RWPE1 (cell line): ENCODE measurements around the gene AKT3.

Experiments
- CTCF ChIA-PET: fragments of 350-600 bp; sonication (Branson Sonifier 250); formaldehyde crosslinking; extraction: SDS; loops from one replicate; lab custom pipeline; 2021; lab: Yijun Ruan, JAX
- POLR2A ChIA-PET: fragments of 400-600 bp; formaldehyde crosslinking; extraction: SDS; loops from one replicate; lab custom pipeline; 2020; ENCODE audit warnings: antibody characterized with exemption; ENCODE audit not compliant: low non-redundant PET; lab: Yijun Ruan, JAX
- DNase-seq: peaks from one replicate; pipeline ENCODE4 v3.0.0; 2012; ENCODE audit warnings: low spot score
- H3K27ac ChIP-seq: fragments of 450-650 bp; 2 replicates; pipeline ENCODE4 v1.5.1; 2017
- TF ChIP-seq, protein P1 (sequence below): fragments of 450-650 bp; conservative IDR thresholded peaks from 2 replicates; pipeline ENCODE4 v1.5.1; 2017; ENCODE audit warnings: low read depth, mild to moderate bottlenecking

AKT3 gene

DNA sequence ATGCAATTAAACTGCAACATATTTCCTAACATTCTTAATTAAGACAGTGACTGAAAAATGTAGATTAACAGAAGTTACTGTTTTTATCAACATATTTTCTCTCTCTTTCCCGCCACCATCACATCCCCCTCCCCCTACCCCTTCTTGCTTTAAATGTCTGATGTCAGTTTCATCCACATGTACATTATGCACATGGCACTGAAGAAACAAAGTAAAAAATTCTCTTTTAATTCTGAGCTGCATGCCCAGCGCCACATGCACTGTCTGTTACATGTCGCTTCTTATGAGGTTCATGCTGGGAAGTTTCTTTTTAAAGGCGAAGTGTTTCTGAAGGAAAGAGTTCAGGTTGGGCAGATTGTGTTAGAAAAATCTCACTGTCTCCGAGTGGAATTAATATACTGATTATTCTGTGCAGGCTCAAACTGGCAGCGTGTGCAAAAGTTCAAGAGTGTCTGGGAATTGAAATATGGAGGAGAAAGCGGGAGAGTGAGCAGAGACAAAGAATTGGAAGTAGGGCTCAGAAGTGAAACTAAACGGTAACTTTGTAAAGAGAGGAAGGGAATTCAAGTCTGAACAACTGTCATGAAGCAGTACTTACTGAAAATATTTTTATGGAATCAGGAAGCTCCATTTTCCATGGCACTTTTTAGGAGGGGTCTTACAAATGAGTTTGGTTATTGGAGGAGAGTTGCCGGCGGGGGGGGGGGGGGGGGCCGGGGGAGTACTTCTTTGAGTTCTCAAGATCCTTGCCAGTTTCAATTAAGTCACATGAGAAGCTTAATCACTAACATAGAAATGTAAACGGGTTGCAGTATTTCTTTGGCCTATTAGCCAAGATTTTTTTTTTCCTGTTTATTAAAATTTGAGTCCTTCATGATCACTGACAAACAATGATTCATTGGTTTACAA is 376.6 kb downstream of the AKT3 start:
- POLR2A ChIA-PET, result no interaction called here
- CTCF ChIA-PET, result no interaction called here
- TF ChIP-seq, protein P1, sequence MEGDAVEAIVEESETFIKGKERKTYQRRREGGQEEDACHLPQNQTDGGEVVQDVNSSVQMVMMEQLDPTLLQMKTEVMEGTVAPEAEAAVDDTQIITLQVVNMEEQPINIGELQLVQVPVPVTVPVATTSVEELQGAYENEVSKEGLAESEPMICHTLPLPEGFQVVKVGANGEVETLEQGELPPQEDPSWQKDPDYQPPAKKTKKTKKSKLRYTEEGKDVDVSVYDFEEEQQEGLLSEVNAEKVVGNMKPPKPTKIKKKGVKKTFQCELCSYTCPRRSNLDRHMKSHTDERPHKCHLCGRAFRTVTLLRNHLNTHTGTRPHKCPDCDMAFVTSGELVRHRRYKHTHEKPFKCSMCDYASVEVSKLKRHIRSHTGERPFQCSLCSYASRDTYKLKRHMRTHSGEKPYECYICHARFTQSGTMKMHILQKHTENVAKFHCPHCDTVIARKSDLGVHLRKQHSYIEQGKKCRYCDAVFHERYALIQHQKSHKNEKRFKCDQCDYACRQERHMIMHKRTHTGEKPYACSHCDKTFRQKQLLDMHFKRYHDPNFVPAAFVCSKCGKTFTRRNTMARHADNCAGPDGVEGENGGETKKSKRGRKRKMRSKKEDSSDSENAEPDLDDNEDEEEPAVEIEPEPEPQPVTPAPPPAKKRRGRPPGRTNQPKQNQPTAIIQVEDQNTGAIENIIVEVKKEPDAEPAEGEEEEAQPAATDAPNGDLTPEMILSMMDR, result no peak
- DNase-seq, result no peak
- H3K27ac ChIP-seq, result peak overlapping the region; percentile 76

DNA sequence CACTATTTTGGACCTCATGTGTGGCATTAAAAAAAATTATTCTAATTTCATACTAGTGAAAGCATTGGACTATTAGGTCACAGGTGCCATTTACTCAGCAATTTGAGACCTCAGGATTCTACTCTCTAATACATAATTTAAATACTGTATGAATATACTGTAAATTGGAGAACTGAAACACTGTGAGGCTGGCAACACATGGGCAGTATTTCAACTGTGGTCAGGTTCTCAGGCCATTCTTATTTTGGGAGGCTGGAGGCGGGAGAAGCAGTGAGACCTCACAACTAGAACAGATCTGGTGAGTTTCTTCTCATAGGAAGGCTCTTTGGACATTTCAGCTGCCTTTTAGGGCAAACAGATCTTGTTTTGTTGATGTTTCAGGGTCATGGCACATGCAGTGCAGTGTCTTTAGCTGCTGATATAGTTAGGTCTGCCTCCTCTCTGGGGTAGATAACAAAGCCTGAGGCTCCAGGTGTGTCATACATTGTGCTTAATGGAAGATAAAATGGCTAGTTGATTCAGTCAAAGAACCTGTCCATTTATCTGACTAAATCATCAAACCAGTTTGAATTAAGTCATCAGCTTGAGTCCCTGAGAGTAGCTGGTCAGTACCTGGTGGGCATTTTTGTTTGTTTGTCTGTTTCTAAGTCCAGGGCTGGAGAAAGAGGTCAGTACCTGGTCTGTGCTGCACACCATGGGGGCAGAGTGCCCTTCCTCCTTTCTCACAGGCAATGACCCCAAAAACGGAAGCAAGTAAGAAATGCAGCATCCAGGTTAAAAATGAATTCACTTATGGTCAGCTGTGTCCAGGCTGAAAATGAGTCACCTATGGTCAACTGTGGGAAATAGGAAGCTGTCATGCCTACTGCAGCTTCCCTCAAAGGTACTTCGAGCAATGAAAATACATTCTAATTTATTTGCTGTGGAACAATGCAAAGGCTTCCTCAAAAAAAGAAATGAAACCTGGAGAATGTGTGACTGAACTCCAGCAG is 378.0 kb downstream of the AKT3 start:
- DNase-seq, result no peak
- no peak overlapping the region for H3K27ac ChIP-seq
- POLR2A ChIA-PET, result no interaction called here
- CTCF ChIA-PET, result no interaction called here
- TF ChIP-seq, protein P1, result no peak

DNA sequence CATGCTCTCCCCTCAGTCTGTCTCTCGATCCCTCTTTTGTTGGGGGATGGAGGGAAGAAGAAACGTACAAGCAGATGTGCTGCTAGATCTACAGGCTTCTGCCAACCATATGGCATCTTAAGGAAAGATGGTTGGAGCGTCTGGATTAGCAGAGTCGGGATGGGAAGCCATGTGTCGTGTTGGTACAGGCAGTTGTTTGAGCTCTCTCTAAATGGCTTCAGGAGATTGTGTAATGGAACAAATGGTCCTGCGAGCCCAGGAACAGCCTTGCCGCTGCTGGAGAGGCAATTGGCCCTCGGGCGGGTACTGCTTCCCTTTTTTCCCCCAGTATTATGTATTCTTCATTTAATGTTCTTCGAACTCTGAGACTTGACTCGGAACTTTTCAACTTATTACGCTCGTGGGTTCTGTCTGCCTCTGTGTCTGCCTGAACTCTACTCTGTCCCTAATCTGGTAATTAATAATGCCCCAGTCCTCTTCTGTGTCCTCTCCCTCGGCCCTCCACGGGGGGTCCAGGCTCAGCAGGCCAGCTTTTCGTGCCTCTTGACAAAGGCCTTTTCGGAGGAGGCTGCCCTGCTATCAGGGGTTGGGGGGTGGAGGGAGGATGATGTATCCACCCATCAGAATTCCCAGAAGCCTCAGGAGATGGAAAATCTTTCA is 378.9 kb downstream of the AKT3 start:
- CTCF ChIA-PET, result interaction anchor here (0.7 kb wide), 1 partner anchor 130 kb away, joined by 3 read pairs; no protein-coding TSS in a partner anchor

DNA sequence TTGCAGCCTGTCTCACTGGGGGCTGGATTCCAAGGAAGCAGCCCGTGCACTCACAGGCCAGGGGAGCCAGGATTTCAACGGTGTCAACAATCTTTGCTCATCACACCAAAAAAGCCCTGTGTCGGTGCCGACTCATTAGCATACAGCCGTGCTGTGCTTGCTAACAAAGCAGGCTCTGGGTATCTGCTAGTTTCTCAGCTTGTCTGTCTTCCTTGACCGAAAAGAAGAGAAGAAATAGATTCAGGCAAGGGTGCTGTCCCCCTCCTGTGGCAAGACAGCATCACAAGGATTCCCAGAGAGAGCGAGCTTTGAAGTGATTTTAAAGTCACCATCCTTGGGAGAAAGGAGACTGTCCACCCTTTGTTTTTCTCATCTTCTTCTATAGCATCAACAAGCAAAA is 379.5 kb downstream of the AKT3 start:
- no peak overlapping the region for H3K27ac ChIP-seq
- ChIA-PET CTCF (no interaction called here), POLR2A (no interaction called here)
- TF ChIP-seq, protein P1, result no peak
- no peak for DNase-seq

More for the DNA sequence above, 378.9 kb downstream of the AKT3 start:
- no peak overlapping the region for H3K27ac ChIP-seq
- DNase-seq, result no peak
- POLR2A ChIA-PET, result no interaction called here
- TF ChIP-seq, protein P1, result no peak

DNA sequence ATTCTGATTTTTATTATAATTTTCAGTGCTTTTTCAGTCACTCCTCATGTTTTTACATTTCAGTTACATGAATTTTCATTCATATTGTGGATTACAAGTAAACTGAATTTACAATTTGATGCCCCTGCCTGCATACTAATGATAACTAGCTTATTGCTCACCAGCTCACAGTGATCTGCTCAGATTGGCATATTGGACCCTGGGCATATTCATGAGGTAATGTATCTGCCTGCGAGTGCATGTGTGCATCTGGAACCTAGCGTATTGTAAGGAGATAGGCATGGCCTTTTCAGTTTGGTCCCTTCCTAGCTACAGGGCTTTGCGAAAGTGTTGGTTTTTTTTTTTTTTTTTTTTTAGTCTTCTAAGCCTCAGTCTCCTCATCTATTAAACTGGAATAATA is 380.5 kb downstream of the AKT3 start:
- TF ChIP-seq, protein P1, result no peak
- H3K27ac ChIP-seq, result no peak overlapping the region
- no peak for DNase-seq
- ChIA-PET POLR2A (no interaction called here), CTCF (interaction anchor here (0.6 kb wide), 1 partner anchor 39 kb away, joined by 3 read pairs; no protein-coding TSS in a partner anchor)
